Sigmoid colon (tissue), 7 donors: Measurements from ENCODE around the gene POLK. TPM values are rescaled to one million over a fixed set of nuclear protein-coding genes. Genes with fewer than 3 reads are reported as not detected.

Experiments used
- DNase-seq: peaks from one replicate; pipeline ENCODE4 v3.0.0-alpha.2; 2019
- H3K27ac ChIP-seq, 4 donors: fragments of 200-600 bp; sonication (generic); one replicate each; pipeline ENCODE4 v1.5.1; 2016 to 2019; ENCODE audit warnings: mild to moderate bottlenecking in 1 of 4
- H3K27me3 ChIP-seq, 3 donors: fragments of 200-600 bp; sonication (generic); one replicate each; pipeline ENCODE4 v1.5.1; 2019; ENCODE audit warnings: mild to moderate bottlenecking in 1 of 3
- H3K36me3 ChIP-seq, 4 donors: fragments of 200-600 bp; sonication (generic); one replicate each; pipeline ENCODE4 v1.5.1; 2016 to 2019
- H3K4me1 ChIP-seq, 4 donors: fragments of 200-600 bp; sonication (generic); one replicate each; pipeline ENCODE4 v1.5.1; 2017 to 2019
- H3K4me3 ChIP-seq, 4 donors: fragments of 200-600 bp; sonication (generic); one replicate each; pipeline ENCODE4 v1.5.1; 2017 to 2019; ENCODE audit warnings: mild to moderate bottlenecking in 2 of 4, moderate library complexity in 1 of 4
- H3K9me3 ChIP-seq, 4 donors: fragments of 200-600 bp in 3 of 4; sonication (generic) in 3 of 4; one replicate each; pipeline versions ENCODE4 v1.5.1 to v1.6.1; 2013 to 2019
- EP300 ChIP-seq, 4 donors: sonication (generic); formaldehyde crosslinking; IDR thresholded peaks; one replicate each; pipeline ENCODE4 v1.6.1; 2017; ENCODE audit warnings: antibody characterized with exemption in 4 of 4
- POLR2A ChIP-seq, 2 donors: fragments of 450-650 bp; IDR thresholded peaks; one replicate each; pipeline ENCODE4 v1.6.1; 2016; ENCODE audit warnings: antibody characterized with exemption in 2 of 2, mild to moderate bottlenecking in 2 of 2, moderate library complexity in 2 of 2
- POLR2AphosphoS5 ChIP-seq, 4 donors: sonication (generic); formaldehyde crosslinking; IDR thresholded peaks; one replicate each; pipeline ENCODE4 v1.6.1; 2017; ENCODE audit warnings: antibody characterized with exemption in 4 of 4
- WGBS, 2 donors: extraction: QIAGEN DNeasy Blood & Tissue Kit; methylation state at CpG; one replicate each; pipeline ENCODE4 v1.1.7; 2013; 5-methylcytosine and 5-hydroxymethylcytosine counted together
- intact Hi-C: fragments of 100-400 bp; cut with DNase I; formaldehyde crosslinking; loops from one replicate; pipeline ENCODE4 v1.15.1; 2023
- polyA plus RNA-seq, 3 donors: library from polyadenylated mRNA; stranded (reverse); fragments of 200-250 nt; gene quantifications; one replicate each; pipeline ENCODE4 v1.2.3, GENCODE V29; 2013
- total RNA-seq, 4 donors: library from RNA; depleted of rRNA; stranded (reverse); fragments of >200 nt; gene quantifications; one replicate each; pipeline ENCODE4 v1.1.0, GENCODE V29; 2016
- TF ChIP-seq, protein P1 (sequence below), 4 experiments: fragments of 450-650 bp in 3 of 4; fragments of 200-600 bp in 1 of 4; IDR thresholded peaks; one replicate each; pipeline ENCODE4 v1.5.1; 2016 to 2019; ENCODE audit warnings: antibody characterized with exemption in 4 of 4, mild to moderate bottlenecking in 3 of 4, moderate library complexity in 2 of 4
- donor health status: healthy with polysubstance abuse.
- donor health status: Bipolar disorder and iron deficiency.
- donor health status: healthy.

The POLK gene
- total RNA-seq, result 10 to 100 TPM; 35.2 to 48.5 (median 40.5) TPM
- 1 to 10 TPM; 3.9 to 5.4 (median 4.2) TPM for polyA plus RNA-seq

- peak within 1 kb of the TSS; percentile 82 to 91 (median 90) for H3K4me3 ChIP-seq
- DNase-seq, result peak; percentile 99
- no peaks in the 10 kb centered on the region for H3K27me3 ChIP-seq
- peak within 1 kb of the TSS; percentile 89 to 95 (median 92) for H3K27ac ChIP-seq
- H3K36me3 ChIP-seq, result no peaks in the 10 kb centered on the region
- TF ChIP-seq POLR2A (IDR thresholded peaks at IDR 0.05), result peak; percentile 56 to 58
- TF ChIP-seq, protein P1, sequence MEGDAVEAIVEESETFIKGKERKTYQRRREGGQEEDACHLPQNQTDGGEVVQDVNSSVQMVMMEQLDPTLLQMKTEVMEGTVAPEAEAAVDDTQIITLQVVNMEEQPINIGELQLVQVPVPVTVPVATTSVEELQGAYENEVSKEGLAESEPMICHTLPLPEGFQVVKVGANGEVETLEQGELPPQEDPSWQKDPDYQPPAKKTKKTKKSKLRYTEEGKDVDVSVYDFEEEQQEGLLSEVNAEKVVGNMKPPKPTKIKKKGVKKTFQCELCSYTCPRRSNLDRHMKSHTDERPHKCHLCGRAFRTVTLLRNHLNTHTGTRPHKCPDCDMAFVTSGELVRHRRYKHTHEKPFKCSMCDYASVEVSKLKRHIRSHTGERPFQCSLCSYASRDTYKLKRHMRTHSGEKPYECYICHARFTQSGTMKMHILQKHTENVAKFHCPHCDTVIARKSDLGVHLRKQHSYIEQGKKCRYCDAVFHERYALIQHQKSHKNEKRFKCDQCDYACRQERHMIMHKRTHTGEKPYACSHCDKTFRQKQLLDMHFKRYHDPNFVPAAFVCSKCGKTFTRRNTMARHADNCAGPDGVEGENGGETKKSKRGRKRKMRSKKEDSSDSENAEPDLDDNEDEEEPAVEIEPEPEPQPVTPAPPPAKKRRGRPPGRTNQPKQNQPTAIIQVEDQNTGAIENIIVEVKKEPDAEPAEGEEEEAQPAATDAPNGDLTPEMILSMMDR (IDR thresholded peaks at IDR 0.05), result no peak
- peak in 1 of 4 donors; percentile 34 for TF ChIP-seq EP300 (IDR thresholded peaks at IDR 0.05)
- TF ChIP-seq POLR2AphosphoS5 (IDR thresholded peaks at IDR 0.05), result peak; percentile 74 to 90 (median 90)
- peaks cover 0 to 50% (median 36%) of the 10 kb centered on the region in 4 donors for H3K4me1 ChIP-seq
- intact Hi-C loops, result loop anchor here (2.0 to 5.0 kb wide), 5 partner anchors 56 to 274 kb away; partner anchors contain the start of genes ANKRD31, HMGCR and POC5
- 1% methylated on average over 71 of the region's 71 CpGs for WGBS, 2 donors
- H3K9me3 ChIP-seq, result no peaks in the 10 kb centered on the region
These were observed at the start of gene POLK, which contains the start of gene CERT1 for GRCh38 chr5:75511435-75512382. Gene POLK, plus strand, starts transcription at chr5:75511891. Gene CERT1, minus strand, starts transcription at chr5:75511629. Its CDS starts 422 bp downstream, at chr5:75511207.

DNA sequence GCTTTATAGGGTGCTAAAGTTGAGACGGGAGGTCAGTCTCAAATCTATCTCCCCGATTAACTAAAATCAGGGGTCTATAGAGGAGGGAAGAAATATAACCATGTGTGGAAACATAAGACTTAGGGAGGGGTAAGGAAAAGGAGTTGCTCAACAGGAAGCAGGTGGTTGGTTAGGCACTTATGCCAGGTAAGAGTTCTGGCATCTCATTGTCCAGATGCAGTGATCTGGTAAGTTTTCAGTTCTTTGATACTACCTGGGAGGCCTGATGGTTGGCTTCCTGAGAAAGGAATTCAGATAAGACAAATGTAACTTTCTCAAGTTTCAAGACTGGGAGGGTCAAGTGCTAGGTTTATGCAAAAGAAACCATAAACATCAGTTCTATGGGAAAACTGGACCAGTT is 48.0 kb upstream of the POLK start:
- Histone ChIP-seq H3K4me3 (no peak overlapping the region), H3K27ac (no peak overlapping the region), H3K27me3 (no peaks in the 10 kb centered on the region), H3K9me3 (peaks cover 0 to 6% (median 5%) of the 10 kb centered on the region in 4 donors), H3K4me1 (peaks cover 0 to 15% (median 7%) of the 10 kb centered on the region in 4 donors), H3K36me3 (no peaks in the 10 kb centered on the region)
- DNase-seq, result no peak
- intact Hi-C loops, result no loop called here
- TF ChIP-seq EP300 (IDR thresholded peaks at IDR 0.05) (no peak), POLR2A (IDR thresholded peaks at IDR 0.05) (no peak), POLR2AphosphoS5 (IDR thresholded peaks at IDR 0.05) (no peak)
- TF ChIP-seq, protein P1 (IDR thresholded peaks at IDR 0.05), result no peak
- 93% methylated on average over 2 of the region's 2 CpGs for WGBS, 2 donors

GRCh38 chr5:75465480-75465879 is 46.2 kb upstream of the POLK start:
- Histone ChIP-seq H3K36me3 (no peaks in the 10 kb centered on the region), H3K27ac (no peak overlapping the region), H3K27me3 (no peaks in the 10 kb centered on the region), H3K4me1 (peaks cover 0 to 14% (median 7%) of the 10 kb centered on the region in 4 donors), H3K9me3 (peaks cover 4 to 6% (median 5%) of the 10 kb centered on the region in 4 donors), H3K4me3 (no peak overlapping the region)
- WGBS, 2 donors, result 88 to 98% methylated on average over 1 of the region's 1 CpG
- intact Hi-C loops, result no loop called here
- no peak for DNase-seq
- TF ChIP-seq POLR2A (IDR thresholded peaks at IDR 0.05) (no peak), EP300 (IDR thresholded peaks at IDR 0.05) (no peak), POLR2AphosphoS5 (IDR thresholded peaks at IDR 0.05) (no peak)
- TF ChIP-seq, protein P1 (IDR thresholded peaks at IDR 0.05), result no peak

GRCh38 chr5:75466006-75466716 is 45.5 kb upstream of the POLK start:
- Histone ChIP-seq H3K9me3 (peaks cover 4 to 6% (median 5%) of the 10 kb centered on the region in 4 donors), H3K27ac (no peak overlapping the region), H3K27me3 (no peaks in the 10 kb centered on the region), H3K36me3 (no peaks in the 10 kb centered on the region), H3K4me3 (no peak overlapping the region), H3K4me1 (peaks cover 0 to 7% (median 3%) of the 10 kb centered on the region in 4 donors)
- TF ChIP-seq POLR2AphosphoS5 (IDR thresholded peaks at IDR 0.05) (no peak), EP300 (IDR thresholded peaks at IDR 0.05) (no peak)
- DNase-seq, result no peak
- intact Hi-C loops, result no loop called here
- 77 to 94% methylated on average over 6 of the region's 6 CpGs for WGBS, 2 donors
